SU-DHL-6 (cell line): ENCODE data around the gene ATP10D.

Experiments used
- H2AFZ ChIP-seq: fragments of 200-600 bp; sonication (generic); 2 replicates; pipeline ENCODE4 v1.6.1; 2014; ENCODE audit warnings: low read depth, mild to moderate bottlenecking, moderate library complexity, mixed read lengths, antibody characterized with exemption, low read length; ENCODE audit not compliant: severe bottlenecking
- H3F3A ChIP-seq: fragments of 200-600 bp; shearing (Covaris generic); 2 replicates; pipeline ENCODE4 v1.6.0; 2016; ENCODE audit warnings: antibody characterized with exemption, mild to moderate bottlenecking; ENCODE audit not compliant: insufficient read depth
- H3K27ac ChIP-seq: fragments of 200-600 bp; sonication (generic); 2 replicates; pipeline ENCODE4 v1.5.1; 2016; ENCODE audit warnings: low read depth, mild to moderate bottlenecking, low read length, moderate library complexity, mixed read lengths
- H3K27me3 ChIP-seq: fragments of 200-600 bp; sonication (generic), shearing (Covaris generic); 2 replicates; pipeline ENCODE4 v1.6.0; 2014; ENCODE audit warnings: mild to moderate bottlenecking, low read length
- H3K36me3 ChIP-seq: fragments of 200-600 bp; sonication (generic); 2 replicates; pipeline ENCODE4 v1.6.1; 2014; ENCODE audit warnings: mild to moderate bottlenecking, low read length, mixed read lengths
- H3K4me2 ChIP-seq: fragments of 300-600, 200-600 bp; shearing (Covaris generic), sonication (generic); 2 replicates; pipeline ENCODE4 v1.6.0; 2014; ENCODE audit warnings: low read length, low read depth, mild to moderate bottlenecking; ENCODE audit not compliant: poor library complexity, severe bottlenecking
- H3K4me3 ChIP-seq: fragments of 200-600 bp; sonication (generic); 2 replicates; pipeline ENCODE4 v1.5.1; 2014; ENCODE audit warnings: antibody characterized with exemption, low read length, mild to moderate bottlenecking, mixed read lengths; ENCODE audit not compliant: insufficient read depth, poor library complexity, severe bottlenecking
- H3K79me2 ChIP-seq: fragments of 200-600 bp; sonication (generic); 2 replicates; pipeline ENCODE4 v1.6.1; 2014; ENCODE audit warnings: mild to moderate bottlenecking, low read length, moderate library complexity; ENCODE audit not compliant: insufficient read depth
- H3K9ac ChIP-seq: fragments of 200-600 bp; sonication (generic); 2 replicates; pipeline ENCODE4 v1.7.0; 2014; ENCODE audit warnings: mild to moderate bottlenecking, low read length
- H3K9me2 ChIP-seq: fragments of 200-600 bp; sonication (generic); replicated peaks from 2 replicates; pipeline ENCODE4 v1.6.1; 2014; ENCODE audit warnings: low read length; ENCODE audit not compliant: insufficient read depth
- H3K9me3 ChIP-seq: fragments of 200-600 bp; sonication (generic); 2 replicates; pipeline ENCODE4 v1.6.1; 2014; ENCODE audit warnings: low read length, mixed read lengths; ENCODE audit not compliant: insufficient read depth
- H4K20me1 ChIP-seq: fragments of 200-600 bp; sonication (generic); 2 replicates; pipeline ENCODE4 v1.6.1; 2014; ENCODE audit warnings: low read depth, mild to moderate bottlenecking, antibody characterized with exemption, low read length, moderate library complexity, mixed read lengths
- CTCF ChIP-seq: fragments of 200-600 bp; sonication (generic); IDR thresholded peaks from one replicate; pipeline ENCODE4 v1.5.1; 2017; ENCODE audit warnings: antibody characterized with exemption, mild to moderate bottlenecking, low read length, moderate library complexity; ENCODE audit not compliant: insufficient read depth, poor library complexity, severe bottlenecking
- EZH2phosphoT487 ChIP-seq: fragments of 200-600 bp; sonication (generic), shearing (Covaris generic); conservative IDR thresholded peaks from 2 replicates; pipeline ENCODE4 v1.6.1; 2018; ENCODE audit warnings: mild to moderate bottlenecking, antibody characterized with exemption, low read length, moderate library complexity, mixed read lengths

The ATP10D gene

GRCh38 chr4:47473141-47473750, 11.8 kb upstream of the ATP10D start:
- Histone ChIP-seq H3K27me3 (no peaks in the 10 kb centered on the region), H2AFZ (no peak overlapping the region)

DNA sequence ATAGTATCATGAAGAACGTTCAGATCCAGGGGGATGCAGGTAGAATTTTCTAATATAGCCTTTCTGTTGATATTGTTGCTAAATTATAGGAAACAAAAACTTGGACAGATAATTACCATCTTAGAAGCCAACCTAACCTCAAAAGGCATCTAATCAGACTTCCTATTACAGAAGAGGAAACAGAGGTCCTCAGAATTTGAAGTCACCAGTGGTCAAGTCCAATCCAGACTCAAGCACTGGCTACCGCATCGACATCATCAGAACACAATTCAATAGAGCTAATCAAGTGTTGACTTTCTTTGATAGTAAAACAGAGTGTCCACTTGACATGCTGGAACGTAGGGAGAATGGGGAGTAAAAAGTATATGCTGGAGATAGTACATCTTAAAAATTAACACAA, 10.3 kb upstream of the ATP10D start:
- Histone ChIP-seq H3K36me3 (no peaks in the 10 kb centered on the region), H3K4me3 (no peak overlapping the region), H3K79me2 (no peaks in the 10 kb centered on the region), H3F3A (no peaks in the 10 kb centered on the region), H4K20me1 (no peaks in the 10 kb centered on the region), H3K27ac (no peak overlapping the region), H3K4me2 (no peak overlapping the region), H3K9ac (no peak overlapping the region), H2AFZ (no peak overlapping the region), H3K27me3 (no peaks in the 10 kb centered on the region), H3K9me3 (no peaks in the 10 kb centered on the region), H3K9me2 (no peaks in the 10 kb centered on the region)
- TF ChIP-seq EZH2phosphoT487, result no peak
- TF ChIP-seq CTCF, result no peak

More at GRCh38 chr4:47473141-47473750, 11.8 kb upstream of the ATP10D start:
- no peaks in the 10 kb centered on the region for H3K9me3 ChIP-seq
- H3K27ac ChIP-seq, result no peak overlapping the region
- H3K4me3 ChIP-seq, result no peak overlapping the region
- H3K9me2 ChIP-seq, result no peaks in the 10 kb centered on the region
- TF ChIP-seq CTCF, result no peak
- TF ChIP-seq EZH2phosphoT487, result no peak
- H3K79me2 ChIP-seq, result no peaks in the 10 kb centered on the region
- H4K20me1 ChIP-seq, result no peaks in the 10 kb centered on the region
- H3F3A ChIP-seq, result no peaks in the 10 kb centered on the region
- no peak overlapping the region for H3K4me2 ChIP-seq
- no peaks in the 10 kb centered on the region for H3K36me3 ChIP-seq
- H3K9ac ChIP-seq, result no peak overlapping the region

GRCh38 chr4:47475411-47475810, 9.7 kb upstream of the ATP10D start:
- Histone ChIP-seq H3K9ac (no peak overlapping the region), H3K4me2 (no peak overlapping the region), H3K27me3 (no peaks in the 10 kb centered on the region), H2AFZ (no peak overlapping the region), H3K79me2 (no peaks in the 10 kb centered on the region), H3F3A (no peaks in the 10 kb centered on the region), H3K9me3 (no peaks in the 10 kb centered on the region), H3K9me2 (no peaks in the 10 kb centered on the region), H3K27ac (no peak overlapping the region), H3K4me3 (no peak overlapping the region), H4K20me1 (no peaks in the 10 kb centered on the region), H3K36me3 (no peaks in the 10 kb centered on the region)
- TF ChIP-seq CTCF (no peak), EZH2phosphoT487 (no peak)
